ENCODE results near the gene RASD1.

Gene RASD1

GRCh38 chr17:17510456-17511292 is 14.5 kb upstream of the RASD1 start:
- no peak for TF ChIP-seq CTCF (IDR thresholded peaks at IDR 0.05; ENCODE audit: insufficient read depth, low read depth, low read length, missing control alignments)
- no peak for DNase-seq (ENCODE audit: low read depth)
- no peak overlapping the region for H3K4me3 ChIP-seq (ENCODE audit: low read depth, low read length)

- no peak for TF ChIP-seq CTCF (IDR thresholded peaks at IDR 0.05; ENCODE audit: insufficient read depth, low read depth, low read length, missing control alignments)
- DNase-seq (ENCODE audit: low read depth), result no peak
- H3K4me3 ChIP-seq (ENCODE audit: low read depth, low read length), result no peak overlapping the region
These were observed 13.6 kb upstream of the RASD1 start for GRCh38 chr17:17509601-17510425.

GRCh38 chr17:17508646-17509591 is 12.7 kb upstream of the RASD1 start:
- DNase-seq (ENCODE audit: low read depth), result no peak
- TF ChIP-seq CTCF (IDR thresholded peaks at IDR 0.05; ENCODE audit: insufficient read depth, low read depth, low read length, missing control alignments), result no peak
- no peak overlapping the region for H3K4me3 ChIP-seq (ENCODE audit: low read depth, low read length)

- no peak overlapping the region for H3K4me3 ChIP-seq (ENCODE audit: low read depth, low read length)
- no peak for TF ChIP-seq CTCF (IDR thresholded peaks at IDR 0.05; ENCODE audit: insufficient read depth, low read depth, low read length, missing control alignments)
- no peak for DNase-seq (ENCODE audit: low read depth)
These were observed 11.9 kb upstream of the RASD1 start for GRCh38 chr17:17508019-17508535.

GRCh38 chr17:17507465-17508011 is 11.3 kb upstream of the RASD1 start:
- no peak for DNase-seq (ENCODE audit: low read depth)

More at GRCh38 chr17:17507465-17508011, 11.3 kb upstream of the RASD1 start:
- TF ChIP-seq CTCF (IDR thresholded peaks at IDR 0.05; ENCODE audit: insufficient read depth, low read depth, low read length, missing control alignments), result no peak
- no peak overlapping the region for H3K4me3 ChIP-seq (ENCODE audit: low read depth, low read length)

Data from GM12865 (cell line).